ENCODE data around the gene CCNDBP1.

Gene CCNDBP1, protein sequence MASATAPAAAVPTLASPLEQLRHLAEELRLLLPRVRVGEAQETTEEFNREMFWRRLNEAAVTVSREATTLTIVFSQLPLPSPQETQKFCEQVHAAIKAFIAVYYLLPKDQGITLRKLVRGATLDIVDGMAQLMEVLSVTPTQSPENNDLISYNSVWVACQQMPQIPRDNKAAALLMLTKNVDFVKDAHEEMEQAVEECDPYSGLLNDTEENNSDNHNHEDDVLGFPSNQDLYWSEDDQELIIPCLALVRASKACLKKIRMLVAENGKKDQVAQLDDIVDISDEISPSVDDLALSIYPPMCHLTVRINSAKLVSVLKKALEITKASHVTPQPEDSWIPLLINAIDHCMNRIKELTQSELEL

DNA sequence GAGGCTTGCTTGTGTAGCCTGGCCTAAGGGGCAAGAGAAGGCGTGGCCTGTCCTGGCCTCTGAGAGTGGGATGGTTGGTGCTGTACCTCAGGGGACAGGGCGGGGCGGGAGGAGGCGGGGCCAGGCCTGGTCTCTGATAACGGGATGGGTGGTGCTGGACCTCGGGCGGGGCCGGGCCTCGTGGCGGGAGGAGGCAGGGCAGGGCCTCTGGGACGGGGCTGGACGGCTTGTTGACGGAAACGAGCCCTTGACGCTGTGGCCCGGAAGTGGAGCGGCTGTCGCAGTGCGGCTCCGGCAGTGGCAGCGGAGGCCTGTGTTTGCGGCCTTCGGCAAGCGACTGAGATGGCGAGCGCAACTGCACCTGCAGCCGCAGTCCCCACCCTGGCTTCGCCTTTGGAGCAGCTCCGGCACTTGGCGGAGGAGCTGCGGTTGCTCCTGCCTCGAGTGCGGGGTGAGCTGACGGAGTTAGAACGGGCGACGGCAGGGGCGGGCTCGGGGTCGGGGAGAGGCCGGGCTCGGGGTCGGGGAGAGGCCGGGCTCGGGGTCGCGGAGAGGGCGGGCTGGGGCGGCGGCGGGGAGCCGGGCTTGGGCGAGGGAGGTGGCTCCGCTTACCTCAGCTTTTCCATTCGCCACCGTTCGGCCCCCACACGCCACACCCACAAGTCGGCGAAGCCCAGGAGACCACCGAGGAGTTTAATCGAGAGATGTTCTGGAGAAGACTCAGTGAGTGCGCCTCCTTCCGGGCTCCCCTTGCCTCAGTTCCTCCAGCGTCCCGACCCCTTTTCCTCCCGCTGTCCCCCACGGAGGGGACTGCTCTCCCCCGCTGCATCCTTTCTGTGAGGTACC lies at the start of gene CCNDBP1:
CCNDBP1 (plus strand) TSS at position 247 of the 846 bp plus-strand sequence; CDS start at position 343, 96 bp downstream.
- Histone ChIP-seq H3K27me3 (ENCODE audit: insufficient read depth, low read depth, severe bottlenecking) (no peaks in the 10 kb centered on the region), H3K36me3 (peaks cover 5% of the 10 kb centered on the region), H3K4me3 (ENCODE audit: low read depth, low read length) (peak within 1 kb of the TSS; percentile 64), H3K27ac (peak within 1 kb of the TSS; percentile 18; the same call in 1 of the 2 replicates), H3K9me3 (ENCODE audit: severe bottlenecking) (no peaks in the 10 kb centered on the region)
- peak; percentile 98 for DNase-seq
- TF ChIP-seq, protein P1, sequence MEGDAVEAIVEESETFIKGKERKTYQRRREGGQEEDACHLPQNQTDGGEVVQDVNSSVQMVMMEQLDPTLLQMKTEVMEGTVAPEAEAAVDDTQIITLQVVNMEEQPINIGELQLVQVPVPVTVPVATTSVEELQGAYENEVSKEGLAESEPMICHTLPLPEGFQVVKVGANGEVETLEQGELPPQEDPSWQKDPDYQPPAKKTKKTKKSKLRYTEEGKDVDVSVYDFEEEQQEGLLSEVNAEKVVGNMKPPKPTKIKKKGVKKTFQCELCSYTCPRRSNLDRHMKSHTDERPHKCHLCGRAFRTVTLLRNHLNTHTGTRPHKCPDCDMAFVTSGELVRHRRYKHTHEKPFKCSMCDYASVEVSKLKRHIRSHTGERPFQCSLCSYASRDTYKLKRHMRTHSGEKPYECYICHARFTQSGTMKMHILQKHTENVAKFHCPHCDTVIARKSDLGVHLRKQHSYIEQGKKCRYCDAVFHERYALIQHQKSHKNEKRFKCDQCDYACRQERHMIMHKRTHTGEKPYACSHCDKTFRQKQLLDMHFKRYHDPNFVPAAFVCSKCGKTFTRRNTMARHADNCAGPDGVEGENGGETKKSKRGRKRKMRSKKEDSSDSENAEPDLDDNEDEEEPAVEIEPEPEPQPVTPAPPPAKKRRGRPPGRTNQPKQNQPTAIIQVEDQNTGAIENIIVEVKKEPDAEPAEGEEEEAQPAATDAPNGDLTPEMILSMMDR (IDR thresholded peaks at IDR 0.05; ENCODE audit: low read depth, low read length) = peak; percentile 65

DNA sequence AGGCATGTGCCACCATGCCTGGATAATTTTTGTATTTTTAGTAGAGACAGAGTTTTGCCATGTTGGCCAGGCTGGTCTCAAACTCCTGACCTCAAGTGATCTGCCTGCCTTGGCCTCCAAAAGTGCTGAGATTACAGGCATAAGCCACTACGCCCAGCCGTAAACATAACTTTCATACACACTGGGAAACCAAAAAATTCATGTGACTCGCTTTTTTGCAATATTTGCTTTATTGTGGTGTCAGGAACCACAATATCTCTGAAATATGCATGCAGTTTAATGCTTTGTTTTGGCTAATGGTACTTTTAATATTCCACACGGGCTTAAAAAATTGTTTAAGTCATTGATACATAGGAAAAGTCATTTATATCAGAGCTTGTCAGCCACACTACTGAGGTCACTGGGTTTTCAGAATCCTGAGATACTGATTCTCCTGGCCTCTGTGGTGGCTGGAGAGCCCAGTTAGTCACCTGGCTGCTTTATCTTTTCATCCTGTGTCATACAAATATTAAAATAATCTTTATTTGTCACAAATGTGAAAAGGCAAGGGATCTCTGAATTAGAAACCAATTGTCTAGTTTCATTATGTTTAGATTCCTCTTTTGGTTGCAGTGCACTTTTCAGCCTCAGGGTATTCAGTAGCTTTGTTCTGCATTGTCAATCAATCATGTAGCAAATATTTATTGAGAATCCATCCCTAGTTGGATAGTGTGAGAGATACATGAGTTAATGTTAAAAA lies 41.8 kb upstream of the CCNDBP1 start:
- TF ChIP-seq, protein P1 (IDR thresholded peaks at IDR 0.05; ENCODE audit: low read depth, low read length) = no peak
- no peak for DNase-seq
- no peaks in the 10 kb centered on the region for H3K9me3 ChIP-seq (ENCODE audit: severe bottlenecking)
- no peaks in the 10 kb centered on the region for H3K27me3 ChIP-seq (ENCODE audit: insufficient read depth, low read depth, severe bottlenecking)
- peaks cover 28% of the 10 kb centered on the region for H3K36me3 ChIP-seq
- no peak overlapping the region for H3K27ac ChIP-seq
- no peak overlapping the region for H3K4me3 ChIP-seq (ENCODE audit: low read depth, low read length)

DNA sequence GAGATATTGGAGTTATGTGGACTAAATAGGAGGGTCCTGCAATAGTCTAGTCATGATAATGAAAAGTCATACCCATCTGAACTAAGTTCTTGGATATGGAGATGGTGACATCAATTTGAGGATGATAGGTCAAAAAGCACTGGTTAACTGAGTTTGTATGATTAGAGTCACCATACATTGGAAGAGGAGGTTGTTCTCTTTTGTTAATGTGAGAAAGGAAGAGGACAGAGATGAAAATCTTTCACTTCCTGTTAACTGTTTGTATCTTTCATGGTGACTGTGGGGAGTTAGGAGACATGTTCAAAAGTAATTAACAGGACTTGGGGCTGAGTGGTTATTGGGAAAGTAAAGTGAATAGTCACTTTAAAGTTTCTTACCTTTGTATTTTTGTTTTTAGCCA lies 40.7 kb upstream of the CCNDBP1 start:
- Histone ChIP-seq H3K27ac (no peak overlapping the region), H3K27me3 (ENCODE audit: insufficient read depth, low read depth, severe bottlenecking) (no peaks in the 10 kb centered on the region)

DNA sequence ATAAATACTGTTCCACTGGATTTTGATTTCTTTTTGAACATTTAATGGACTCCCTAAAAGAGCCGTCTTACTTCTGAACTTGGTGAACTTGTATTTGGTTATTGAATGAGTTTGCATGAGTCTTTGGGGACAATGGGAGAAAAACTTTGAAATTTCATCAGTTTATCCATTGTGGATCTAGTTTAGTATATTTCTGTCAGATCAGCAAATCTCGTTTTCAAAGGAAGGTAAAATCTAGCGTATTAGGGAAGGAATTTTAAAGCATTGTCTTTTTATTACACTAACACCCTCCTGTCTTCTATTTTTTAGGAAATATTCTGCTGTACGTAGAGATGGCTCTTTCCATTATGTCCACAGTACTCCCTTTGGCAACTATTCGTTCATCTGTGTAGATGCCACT lies 39.0 kb upstream of the CCNDBP1 start:
- Histone ChIP-seq H3K9me3 (ENCODE audit: severe bottlenecking) (no peaks in the 10 kb centered on the region), H3K27me3 (ENCODE audit: insufficient read depth, low read depth, severe bottlenecking) (no peaks in the 10 kb centered on the region), H3K4me3 (ENCODE audit: low read depth, low read length) (no peak overlapping the region), H3K27ac (no peak overlapping the region), H3K36me3 (peaks cover 22% of the 10 kb centered on the region)
- DNase-seq = no peak
- TF ChIP-seq, protein P1 (IDR thresholded peaks at IDR 0.05; ENCODE audit: low read depth, low read length) = no peak

More for the DNA sequence above, 40.7 kb upstream of the CCNDBP1 start:
- TF ChIP-seq, protein P1 (IDR thresholded peaks at IDR 0.05; ENCODE audit: low read depth, low read length) = no peak
- Histone ChIP-seq H3K9me3 (ENCODE audit: severe bottlenecking) (no peaks in the 10 kb centered on the region), H3K36me3 (peaks cover 22% of the 10 kb centered on the region), H3K4me3 (ENCODE audit: low read depth, low read length) (no peak overlapping the region)
- DNase-seq = no peak

DNA sequence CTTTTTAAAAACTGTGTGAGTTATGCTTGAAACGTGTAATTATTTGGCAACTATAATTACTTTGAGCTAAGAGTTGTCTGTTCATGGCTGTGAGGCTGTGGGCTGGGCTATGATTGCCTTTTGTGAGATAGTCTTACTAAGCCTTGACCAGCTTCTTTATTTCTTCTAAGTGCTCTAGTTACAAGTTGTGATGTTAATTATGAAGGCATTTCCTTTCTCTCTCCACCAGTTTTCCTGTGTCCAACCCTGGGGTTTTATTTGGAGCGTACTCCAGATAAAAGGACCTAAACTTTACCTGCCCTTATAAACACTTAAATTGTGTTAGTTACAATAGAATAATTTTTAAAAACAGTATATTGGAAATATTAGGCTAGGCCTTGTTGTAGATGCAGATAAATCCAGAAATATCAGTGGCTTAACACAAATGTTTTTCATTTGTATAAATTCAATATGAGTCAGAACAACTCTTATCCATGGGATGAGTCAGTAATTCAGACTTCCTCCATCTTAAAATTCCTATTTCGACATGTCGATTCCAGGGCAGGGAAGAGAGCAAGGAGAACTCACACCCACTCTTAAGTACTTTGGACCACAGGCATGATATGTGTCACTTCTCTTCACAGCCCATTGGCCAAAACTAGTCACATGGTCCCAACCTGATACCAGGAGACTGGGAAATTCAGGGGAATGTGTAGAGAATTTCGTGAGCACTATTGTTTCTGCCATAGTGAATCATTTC lies 34.8 kb upstream of the CCNDBP1 start:
- Histone ChIP-seq H3K36me3 (peaks cover 51% of the 10 kb centered on the region), H3K4me3 (ENCODE audit: low read depth, low read length) (no peak overlapping the region), H3K27ac (no peak overlapping the region), H3K27me3 (ENCODE audit: insufficient read depth, low read depth, severe bottlenecking) (no peaks in the 10 kb centered on the region), H3K9me3 (ENCODE audit: severe bottlenecking) (no peaks in the 10 kb centered on the region)
- no peak for DNase-seq
- TF ChIP-seq, protein P1 (IDR thresholded peaks at IDR 0.05; ENCODE audit: low read depth, low read length) = no peak

Measured in WERI-Rb-1 (cell line).